ENCODE results near the gene HSPB6. TPM values are rescaled to one million over a fixed set of nuclear protein-coding genes. Genes with fewer than 3 reads are reported as not detected.

The HSPB6 gene
- total RNA-seq, 1 donor from 2014 or later, result 1.9 TPM

- Histone ChIP-seq H3K9ac (ENCODE audit: low read length) (no peak overlapping the region), H4K20me1 (ENCODE audit: insufficient read depth, low read length) (no peaks in the 10 kb centered on the region), H3K4me1 (ENCODE audit: insufficient read depth, low read length) (no peaks in the 10 kb centered on the region), H3K27ac (ENCODE audit: low read depth, low read length) (no peak overlapping the region), H3K4me2 (ENCODE audit: low read length) (no peak overlapping the region), H3K9me3 (ENCODE audit: insufficient read depth, low read depth, low read length) (no peaks in the 10 kb centered on the region), H3K27me3 (ENCODE audit: insufficient read depth, low read length) (no peaks in the 10 kb centered on the region), H3K4me3 (ENCODE audit: insufficient read depth, low read depth, low read length) (no peak overlapping the region), H2AFZ (ENCODE audit: low read depth, low read length) (no peak overlapping the region), H3K79me2 (ENCODE audit: insufficient read depth, low read length) (no peaks in the 10 kb centered on the region), H3K36me3 (ENCODE audit: insufficient read depth, low read length) (no peaks in the 10 kb centered on the region)
- H3K9me3 Mint-ChIP-seq (ENCODE audit: unreplicated experiment), result no peaks in the 10 kb centered on the region
- no peaks in the 10 kb centered on the region for H3K36me3 Mint-ChIP-seq (ENCODE audit: low read depth, unreplicated experiment)
- TF ChIP-seq CTCF (IDR thresholded peaks at IDR 0.05; ENCODE audit: insufficient read depth, low read depth, low read length), result no peak
- no peak for TF ChIP-seq EZH2 (IDR thresholded peaks at IDR 0.05; ENCODE audit: insufficient read depth, low read length)
- FAIRE-seq, result no peak
- H3K4me1 Mint-ChIP-seq (ENCODE audit: low read depth, unreplicated experiment), result no peaks in the 10 kb centered on the region
- no peak overlapping the region for H3K4me3 Mint-ChIP-seq (ENCODE audit: unreplicated experiment)
- DNase-seq (ENCODE audit: low read depth), result no peak
- H3K27ac Mint-ChIP-seq (ENCODE audit: unreplicated experiment), result no peak overlapping the region
- H3K27me3 Mint-ChIP-seq (ENCODE audit: low read depth, unreplicated experiment), result peaks cover 31% of the 10 kb centered on the region
Measured at GRCh38 chr19:35789195-35789977, 32.6 kb upstream of the HSPB6 start.

GRCh38 chr19:35788205-35788960 is 31.6 kb upstream of the HSPB6 start:
- H3K4me3 ChIP-seq (ENCODE audit: insufficient read depth, low read depth, low read length), result no peak overlapping the region
- Mint-ChIP-seq H3K27ac (ENCODE audit: unreplicated experiment) (no peak overlapping the region), H3K9me3 (ENCODE audit: unreplicated experiment) (no peaks in the 10 kb centered on the region), H3K36me3 (ENCODE audit: low read depth, unreplicated experiment) (no peaks in the 10 kb centered on the region), H3K4me3 (ENCODE audit: unreplicated experiment) (no peak overlapping the region), H3K27me3 (ENCODE audit: low read depth, unreplicated experiment) (peaks cover 31% of the 10 kb centered on the region), H3K4me1 (ENCODE audit: low read depth, unreplicated experiment) (peaks cover 2% of the 10 kb centered on the region)
- H4K20me1 ChIP-seq (ENCODE audit: insufficient read depth, low read length), result no peaks in the 10 kb centered on the region
- no peaks in the 10 kb centered on the region for H3K9me3 ChIP-seq (ENCODE audit: insufficient read depth, low read depth, low read length)
- no peaks in the 10 kb centered on the region for H3K36me3 ChIP-seq (ENCODE audit: insufficient read depth, low read length)
- no peak for FAIRE-seq
- H2AFZ ChIP-seq (ENCODE audit: low read depth, low read length), result no peak overlapping the region
- H3K4me1 ChIP-seq (ENCODE audit: insufficient read depth, low read length), result no peaks in the 10 kb centered on the region
- H3K27ac ChIP-seq (ENCODE audit: low read depth, low read length), result no peak overlapping the region
- no peaks in the 10 kb centered on the region for H3K79me2 ChIP-seq (ENCODE audit: insufficient read depth, low read length)
- no peaks in the 10 kb centered on the region for H3K27me3 ChIP-seq (ENCODE audit: insufficient read depth, low read length)
- DNase-seq (ENCODE audit: low read depth), result no peak
- H3K4me2 ChIP-seq (ENCODE audit: low read length), result no peak overlapping the region
- no peak overlapping the region for H3K9ac ChIP-seq (ENCODE audit: low read length)
- TF ChIP-seq CTCF (IDR thresholded peaks at IDR 0.05; ENCODE audit: insufficient read depth, low read depth, low read length) (no peak), EZH2 (IDR thresholded peaks at IDR 0.05; ENCODE audit: insufficient read depth, low read length) (no peak)

Measured in astrocyte (in vitro differentiated cells and primary cell).